Keratinocyte (primary cell): ENCODE data around the gene DNASE1. TPM values are rescaled to one million over a fixed set of nuclear protein-coding genes. Genes with fewer than 3 reads are reported as not detected.

ENCODE experiments used
- DNase-seq: peaks from one replicate; pipeline ENCODE4 v3.0.0-alpha.2; 2011; ENCODE audit warnings: low read depth, missing footprints, low spot score
- FAIRE-seq: peaks from 2 replicates; lab custom pipeline; 2011; peaks lifted over from hg19 to GRCh38; lab: Jason Lieb, UNC
- H2AFZ ChIP-seq: 2 replicates; pipeline ENCODE4 v1.6.0; 2012; ENCODE audit warnings: low read length, control low read depth, inconsistent platforms; ENCODE audit not compliant: control insufficient read depth
- H3K27ac ChIP-seq: 2 replicates; pipeline ENCODE4 v1.5.1; 2011; ENCODE audit warnings: low read length; ENCODE audit not compliant: control insufficient read depth, insufficient read depth
- H3K27me3 ChIP-seq: 3 replicates; pipeline ENCODE4 v1.6.0; 2011; ENCODE audit warnings: low read length; ENCODE audit not compliant: control insufficient read depth, insufficient read depth; ENCODE audit errors: extremely low read depth
- H3K36me3 ChIP-seq, 2 experiments: 2 replicates in 1 of 2; 3 replicates in 1 of 2; pipeline ENCODE4 v1.5.1; 2011; ENCODE audit warnings: low read length in 2 of 2, mild to moderate bottlenecking in 1 of 2; ENCODE audit not compliant: control insufficient read depth in 2 of 2, insufficient read depth in 2 of 2; ENCODE audit errors: extremely low read depth in 1 of 2
- H3K4me1 ChIP-seq: 3 replicates; pipeline ENCODE4 v1.5.1; 2011; ENCODE audit warnings: low read length; ENCODE audit not compliant: control insufficient read depth, insufficient read depth; ENCODE audit errors: extremely low read depth
- H3K4me2 ChIP-seq: 3 replicates; pipeline ENCODE4 v1.6.0; 2011; ENCODE audit warnings: low read depth, low read length; ENCODE audit not compliant: control insufficient read depth, insufficient read depth; ENCODE audit errors: extremely low read depth
- H3K4me3 ChIP-seq, 3 experiments: fragments of 200-600 bp in 1 of 3; sonication (generic) in 1 of 3; 2 replicates in 2 of 3; 3 replicates in 1 of 3; pipeline ENCODE4 v1.5.1; 2011 to 2016; ENCODE audit warnings: low read length in 3 of 3, mild to moderate bottlenecking in 3 of 3, control low read depth in 2 of 3, inconsistent platforms in 1 of 3, low read depth in 1 of 3, mixed read lengths in 1 of 3, mixed run types in 1 of 3, moderate library complexity in 1 of 3; ENCODE audit not compliant: control insufficient read depth in 2 of 3, insufficient read depth in 2 of 3; ENCODE audit errors: extremely low read depth in 1 of 3
- H3K79me2 ChIP-seq: 2 replicates; pipeline ENCODE4 v1.6.0; 2012; ENCODE audit warnings: low read length; ENCODE audit not compliant: control insufficient read depth, insufficient read depth
- H3K9ac ChIP-seq: 3 replicates; pipeline ENCODE4 v1.6.0; 2011; ENCODE audit warnings: low read length; ENCODE audit not compliant: control insufficient read depth, insufficient read depth; ENCODE audit errors: extremely low read depth
- H3K9me1 ChIP-seq: 3 replicates; pipeline ENCODE4 v1.6.0; 2011; ENCODE audit warnings: low read length; ENCODE audit not compliant: control insufficient read depth, insufficient read depth; ENCODE audit errors: extremely low read depth
- H3K9me3 ChIP-seq: 2 replicates; pipeline ENCODE4 v1.5.1; 2012; ENCODE audit warnings: low read depth, low read length; ENCODE audit not compliant: control insufficient read depth
- H4K20me1 ChIP-seq: 3 replicates; pipeline ENCODE4 v1.6.0; 2011; ENCODE audit warnings: low read length; ENCODE audit not compliant: control insufficient read depth, insufficient read depth; ENCODE audit errors: extremely low read depth
- EZH2 ChIP-seq: IDR thresholded peaks from one replicate; pipeline ENCODE4 v1.6.1; 2012; ENCODE audit warnings: inconsistent platforms, mild to moderate bottlenecking, low read length, moderate library complexity
- dilution Hi-C: fragments of 300-500 bp; cut with MboI; formaldehyde crosslinking; loops from one replicate; pipeline ENCODE4 v1.7.0; 2020; ENCODE audit warnings: low sequenced_read_pairs; ENCODE audit not compliant: extremely low pct_ligation_motif_present
- polyA plus RNA-seq, 5 experiments: library from polyadenylated mRNA; depleted of rRNA in 3 of 5; stranded (reverse) in 3 of 5; stranded (forward) in 1 of 5; unstranded in 1 of 5; fragments of >200 nt; gene quantifications; 1 replicate in 1 of 5; 2 replicates in 3 of 5; 3 replicates in 1 of 5; pipeline versions ENCODE4 v1.2.1 to v1.2.3, GENCODE V29; 2011 to 2012; ENCODE audit warnings: missing spikeins in 2 of 5, low read depth in 1 of 5, low replicate concordance in 1 of 5
- TF ChIP-seq, protein P1 (sequence below), 3 experiments: IDR thresholded peaks in 1 of 3; conservative IDR thresholded peaks in 1 of 3; optimal IDR thresholded peaks in 1 of 3; 2 replicates in 2 of 3; 3 replicates in 1 of 3; pipeline versions ENCODE3 to v1.5.1; 2011; ENCODE audit warnings: low read length in 3 of 3, mild to moderate bottlenecking in 3 of 3, moderate library complexity in 2 of 3, control low read depth in 1 of 3, inconsistent platforms in 1 of 3; ENCODE audit not compliant: insufficient read depth in 2 of 3; ENCODE audit errors: extremely low read depth in 1 of 3

The DNASE1 gene
- polyA plus RNA-seq, 1 donor (not counting 4 experiments of a cell fraction or from before 2014, with no cell fraction given): 5.2 TPM

DNA sequence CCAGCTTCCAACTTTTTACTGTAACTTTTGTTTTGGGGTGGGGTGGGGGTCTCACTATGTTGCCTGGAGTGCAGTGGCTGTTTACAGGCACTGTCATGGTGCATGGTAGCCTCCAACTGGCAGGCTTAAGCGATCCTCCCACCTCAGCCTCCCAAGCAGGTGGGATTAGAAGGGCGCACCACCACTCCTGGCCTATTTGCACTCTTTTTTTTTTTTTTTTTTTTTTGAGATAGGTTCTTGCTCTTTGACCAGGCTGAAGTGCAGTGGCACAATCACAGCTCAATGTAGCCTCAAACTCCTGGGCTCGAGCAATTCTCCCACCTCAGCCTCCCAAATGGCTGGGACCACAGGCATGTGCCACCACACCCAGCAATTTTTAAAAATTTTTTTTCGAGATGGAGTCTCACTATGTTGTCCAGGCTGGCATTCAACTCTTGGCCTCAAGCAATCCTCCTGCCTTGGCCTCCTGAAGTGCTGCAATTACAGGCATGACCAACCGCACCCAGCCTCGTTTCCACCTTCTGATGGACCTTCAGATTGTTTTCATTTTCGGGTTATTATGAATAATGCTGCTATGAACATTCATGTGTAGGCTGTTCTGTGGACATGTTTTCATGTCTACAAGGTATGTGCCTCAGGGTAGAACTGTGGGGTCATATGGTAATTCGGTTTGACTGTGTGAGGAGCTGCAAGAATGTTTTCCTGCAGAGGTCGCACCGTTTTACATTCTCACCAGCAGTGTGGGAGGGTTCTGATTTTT is 51.9 kb downstream of the DNASE1 start:
- Histone ChIP-seq H4K20me1 (no peaks in the 10 kb centered on the region), H3K27ac (no peak overlapping the region), H3K27me3 (no peaks in the 10 kb centered on the region), H3K4me2 (no peak overlapping the region), H3K9me3 (no peaks in the 10 kb centered on the region), H3K36me3 (peaks cover 4% of the 10 kb centered on the region in 2 experiments), H3K4me3 (no peak overlapping the region), H2AFZ (no peak overlapping the region), H3K9me1 (no peaks in the 10 kb centered on the region), H3K9ac (no peak overlapping the region), H3K79me2 (peaks cover 35% of the 10 kb centered on the region), H3K4me1 (no peaks in the 10 kb centered on the region)
- TF ChIP-seq, protein P1, sequence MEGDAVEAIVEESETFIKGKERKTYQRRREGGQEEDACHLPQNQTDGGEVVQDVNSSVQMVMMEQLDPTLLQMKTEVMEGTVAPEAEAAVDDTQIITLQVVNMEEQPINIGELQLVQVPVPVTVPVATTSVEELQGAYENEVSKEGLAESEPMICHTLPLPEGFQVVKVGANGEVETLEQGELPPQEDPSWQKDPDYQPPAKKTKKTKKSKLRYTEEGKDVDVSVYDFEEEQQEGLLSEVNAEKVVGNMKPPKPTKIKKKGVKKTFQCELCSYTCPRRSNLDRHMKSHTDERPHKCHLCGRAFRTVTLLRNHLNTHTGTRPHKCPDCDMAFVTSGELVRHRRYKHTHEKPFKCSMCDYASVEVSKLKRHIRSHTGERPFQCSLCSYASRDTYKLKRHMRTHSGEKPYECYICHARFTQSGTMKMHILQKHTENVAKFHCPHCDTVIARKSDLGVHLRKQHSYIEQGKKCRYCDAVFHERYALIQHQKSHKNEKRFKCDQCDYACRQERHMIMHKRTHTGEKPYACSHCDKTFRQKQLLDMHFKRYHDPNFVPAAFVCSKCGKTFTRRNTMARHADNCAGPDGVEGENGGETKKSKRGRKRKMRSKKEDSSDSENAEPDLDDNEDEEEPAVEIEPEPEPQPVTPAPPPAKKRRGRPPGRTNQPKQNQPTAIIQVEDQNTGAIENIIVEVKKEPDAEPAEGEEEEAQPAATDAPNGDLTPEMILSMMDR (optimal IDR thresholded peaks at IDR 0.05 in 1 of 3, IDR thresholded peaks at IDR 0.05 in 1 of 3, conservative IDR thresholded peaks at IDR 0.05 in 1 of 3; ENCODE audit: extremely low read depth in 1 of 3, insufficient read depth in 2 of 3, low read length in 3 of 3): no peak
- no peak for TF ChIP-seq EZH2
- dilution Hi-C loops: no loop called here
- no peak for DNase-seq
- no peak for FAIRE-seq

Other genes starting within 250 kb of the DNASE1 start
- gene ZNF597, start 211.2 kb upstream of the DNASE1 start, polyA plus RNA-seq: 1.4 to 1.7 TPM (median 1.5 TPM) in 3 replicates
- 19.4 to 30.3 TPM (median 29.0 TPM) in 3 replicates for gene NAA60, start 211.0 kb upstream of the DNASE1 start, polyA plus RNA-seq
- gene C16orf90, start 159.2 kb upstream of the DNASE1 start, polyA plus RNA-seq: not detected in 3 replicates
- gene CLUAP1, start 153.7 kb upstream of the DNASE1 start, polyA plus RNA-seq: 10.3 to 27.4 TPM (median 17.9 TPM) in 3 replicates
- 0.04 TPM in 1 of 3 replicates, not detected in the others for gene NLRC3, start 77.3 kb upstream of the DNASE1 start, polyA plus RNA-seq
- gene SLX4, start 43.1 kb upstream of the DNASE1 start, polyA plus RNA-seq: 1.5 to 2.0 TPM (median 1.7 TPM) in 3 replicates
- 92.1 to 136 TPM (median 106 TPM) in 3 replicates for gene TRAP1, start 62.8 kb downstream of the DNASE1 start, polyA plus RNA-seq
- gene CREBBP, start 226.0 kb downstream of the DNASE1 start, polyA plus RNA-seq: 2.2 to 5.0 TPM (median 4.6 TPM) in 3 replicates